Mammary epithelial cell (primary cell): ENCODE measurements around the gene HYPK.

ENCODE experiments used
- EZH2 ChIP-seq: IDR thresholded peaks from 2 replicates; pipeline ENCODE4 v1.6.1; 2012; ENCODE audit warnings: low read length, inconsistent platforms, borderline replicate concordance
- TF ChIP-seq, protein P1 (sequence below), 2 donors: IDR thresholded peaks in 1 of 2; conservative IDR thresholded peaks in 1 of 2; 2 replicates each; pipeline ENCODE4 v1.5.1; 2011 to 2012; ENCODE audit warnings: inconsistent platforms in 2 of 2, low read length in 2 of 2, mild to moderate bottlenecking in 2 of 2, control low read depth in 1 of 2, low read depth in 1 of 2; ENCODE audit not compliant: insufficient read depth in 1 of 2; ENCODE audit errors: extremely low read depth in 1 of 2

DNA sequence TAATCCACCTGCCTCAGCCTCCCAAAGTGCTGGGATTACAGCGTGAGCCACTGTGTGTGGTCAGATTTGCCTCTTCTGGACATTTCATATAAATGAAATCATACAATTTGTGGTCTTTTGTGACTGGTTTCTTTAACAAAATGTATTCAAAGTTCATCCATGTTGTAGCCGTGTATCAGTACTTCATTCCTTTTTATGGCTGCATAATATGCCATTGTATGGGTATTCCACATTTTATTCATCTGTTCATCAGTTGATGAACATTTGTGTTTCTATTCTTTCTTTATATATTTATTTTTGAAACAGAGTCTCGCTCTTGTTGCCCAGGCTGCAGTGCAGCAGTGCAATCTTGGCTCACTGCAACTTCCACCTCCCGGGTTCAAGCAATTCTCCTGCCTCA, 52.2 kb downstream of the HYPK start:
- TF ChIP-seq, protein P1, sequence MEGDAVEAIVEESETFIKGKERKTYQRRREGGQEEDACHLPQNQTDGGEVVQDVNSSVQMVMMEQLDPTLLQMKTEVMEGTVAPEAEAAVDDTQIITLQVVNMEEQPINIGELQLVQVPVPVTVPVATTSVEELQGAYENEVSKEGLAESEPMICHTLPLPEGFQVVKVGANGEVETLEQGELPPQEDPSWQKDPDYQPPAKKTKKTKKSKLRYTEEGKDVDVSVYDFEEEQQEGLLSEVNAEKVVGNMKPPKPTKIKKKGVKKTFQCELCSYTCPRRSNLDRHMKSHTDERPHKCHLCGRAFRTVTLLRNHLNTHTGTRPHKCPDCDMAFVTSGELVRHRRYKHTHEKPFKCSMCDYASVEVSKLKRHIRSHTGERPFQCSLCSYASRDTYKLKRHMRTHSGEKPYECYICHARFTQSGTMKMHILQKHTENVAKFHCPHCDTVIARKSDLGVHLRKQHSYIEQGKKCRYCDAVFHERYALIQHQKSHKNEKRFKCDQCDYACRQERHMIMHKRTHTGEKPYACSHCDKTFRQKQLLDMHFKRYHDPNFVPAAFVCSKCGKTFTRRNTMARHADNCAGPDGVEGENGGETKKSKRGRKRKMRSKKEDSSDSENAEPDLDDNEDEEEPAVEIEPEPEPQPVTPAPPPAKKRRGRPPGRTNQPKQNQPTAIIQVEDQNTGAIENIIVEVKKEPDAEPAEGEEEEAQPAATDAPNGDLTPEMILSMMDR (conservative IDR thresholded peaks at IDR 0.05 in 1 of 2, IDR thresholded peaks at IDR 0.05 in 1 of 2; ENCODE audit: extremely low read depth in 1 of 2, insufficient read depth in 1 of 2, low read depth in 1 of 2, low read length in 2 of 2), result no peak
- no peak for TF ChIP-seq EZH2
